Activated naive CD4-positive, alpha-beta T cell treated with anti-CD3 and anti-CD28 coated beads, Interleukin-2, amount 10 ng/mL, durations not matched to agents 5 hours and 36 hours (primary cell): ENCODE data around the gene TNFSF13B. TPM values are rescaled to one million over a fixed set of nuclear protein-coding genes. Genes with fewer than 3 reads are reported as not detected.

Experiments
- total RNA-seq, 2 experiments: library from RNA; stranded (reverse); gene quantifications; one replicate each; pipeline ENCODE4 v1.2.3, GENCODE V29; 2021

Gene TNFSF13B
- 10 to 100 TPM; 16.6 to 17.3 TPM for total RNA-seq

GRCh38 chr13:108269601-108270328 lies at the start of gene TNFSF13B:
TSS of gene TNFSF13B (plus strand) at chr13:108269718. CDS start at chr13:108269896, 178 bp downstream.

Other genes with a start within 250 kb of the TNFSF13B start
- gene LIG4, start 54.2 kb upstream of the TNFSF13B start, total RNA-seq, result 10 to 100 TPM; 11.6 to 12.0 TPM
- 10 to 100 TPM; 11.0 to 11.4 TPM for gene ABHD13, start 51.3 kb upstream of the TNFSF13B start, total RNA-seq